ENCODE results near the gene ADAM10. TPM values are rescaled to one million over a fixed set of nuclear protein-coding genes. Genes with fewer than 3 reads are reported as not detected.

ADAM10 gene
- total and polyA plus RNA-seq, 2 donors (not counting 1 experiment from before 2014, with no cell fraction given), result 18.8 to 138 TPM

- H3K4me1 ChIP-seq (ENCODE audit: control insufficient read depth in 2 of 2, insufficient read depth in 2 of 2, low read length in 2 of 2), result no peaks in the 10 kb centered on the region
- no peak overlapping the region for H3K9ac ChIP-seq (ENCODE audit: low read length)
- 100% methylated on average over 1 of the region's 4 CpGs for WGBS (ENCODE audit: insufficient coverage)
- H3K9me3 Mint-ChIP-seq (ENCODE audit: insufficient read depth), result no peaks in the 10 kb centered on the region
- no peaks in the 10 kb centered on the region for H3K9me3 ChIP-seq (ENCODE audit: control extremely low read depth in 1 of 3, control insufficient read depth in 2 of 3, insufficient read depth in 1 of 3, low read length in 2 of 3)
- no peaks in the 10 kb centered on the region for H3K27me3 Mint-ChIP-seq
- POLR2A ChIA-PET, result no interaction called here
- H3K27ac Mint-ChIP-seq, result no peak overlapping the region
- CTCF ChIA-PET, result interaction anchor here (0.7 kb wide), 1 partner anchor 9 kb away, joined by 4 read pairs; no protein-coding TSS in a partner anchor
- no peak overlapping the region for H3K4me3 Mint-ChIP-seq
- H3K79me2 ChIP-seq (ENCODE audit: control insufficient read depth, insufficient read depth, low read length), result peaks cover 78% of the 10 kb centered on the region
- no peak overlapping the region for H3K4me2 ChIP-seq (replicated peaks; ENCODE audit: low read depth, low read length, poor library complexity, severe bottlenecking)
- no peak overlapping the region for H3K27ac ChIP-seq (ENCODE audit: low read length in 2 of 2)
- intact Hi-C loops (cut with micrococcal nuclease), result no loop called here
- H3K4me1 Mint-ChIP-seq, result peaks cover 25% of the 10 kb centered on the region
- TF ChIP-seq CTCF (IDR thresholded peaks at IDR 0.05) (no peak), EZH2 (IDR thresholded peaks at IDR 0.05; ENCODE audit: borderline replicate concordance, insufficient read depth, low read depth, low read length, poor library complexity, severe bottlenecking) (no peak)
- H3K4me3 ChIP-seq (ENCODE audit: control extremely low read depth in 1 of 5, extremely low read depth in 1 of 5, insufficient read depth in 1 of 5, low read depth in 2 of 5, low read length in 4 of 5), result no peak overlapping the region
- ATAC-seq (ENCODE audit: low read depth) (no peak), DNase-seq (no peak)
- H4K20me1 ChIP-seq (ENCODE audit: control insufficient read depth, insufficient read depth, low read length, poor library complexity, severe bottlenecking), result peaks cover 49% of the 10 kb centered on the region
- no peaks in the 10 kb centered on the region for H3K36me3 ChIP-seq (replicated peaks in 1 of 2; ENCODE audit: control extremely low read depth in 1 of 2, control insufficient read depth in 1 of 2, extremely low read depth in 1 of 2, insufficient read depth in 2 of 2, low read length in 1 of 2)
- no peaks in the 10 kb centered on the region for H3K27me3 ChIP-seq (replicated peaks in 1 of 4; ENCODE audit: control extremely low read depth in 1 of 4, control insufficient read depth in 3 of 4, insufficient read depth in 4 of 4, low read length in 3 of 4)
- no peak overlapping the region for H2AFZ ChIP-seq (ENCODE audit: insufficient read depth, low read depth, low read length, poor library complexity, severe bottlenecking)
Observed at GRCh38 chr15:58684751-58685150, 64.8 kb downstream of the ADAM10 start.

DNA sequence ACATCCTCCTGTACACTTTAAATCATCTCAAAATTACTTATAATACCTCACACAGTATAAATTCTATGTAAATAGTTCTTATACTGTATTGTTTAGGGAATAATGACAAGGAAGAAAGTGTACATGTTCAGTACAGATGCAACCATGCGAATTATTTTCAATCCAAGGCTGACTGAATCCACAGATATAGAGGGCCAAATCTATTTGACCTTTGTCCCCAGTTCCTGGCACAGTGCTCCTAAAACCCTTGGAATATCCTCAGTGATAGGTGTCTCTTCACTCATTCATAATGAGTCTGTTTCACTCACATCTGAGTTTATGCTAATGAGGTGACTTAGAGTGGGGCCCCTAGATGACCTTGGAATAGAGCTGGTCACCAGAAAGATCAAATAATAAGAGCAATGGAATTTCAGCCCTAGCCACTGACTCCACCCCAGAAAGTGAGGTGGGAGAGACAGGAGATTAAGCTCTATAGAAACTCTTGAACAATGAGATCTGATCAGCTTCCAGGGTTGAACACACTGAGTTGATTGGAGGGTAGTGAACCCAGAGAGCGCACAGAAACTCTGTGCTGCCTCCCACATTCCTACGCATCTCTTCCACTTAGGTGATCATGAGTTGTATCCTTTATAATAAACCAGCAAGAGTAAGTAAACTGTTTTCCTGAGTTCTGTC is 65.3 kb downstream of the ADAM10 start:
- no peaks in the 10 kb centered on the region for H3K9me3 Mint-ChIP-seq (ENCODE audit: insufficient read depth)

More for the DNA sequence above, 65.3 kb downstream of the ADAM10 start:
- Histone ChIP-seq H4K20me1 (ENCODE audit: control insufficient read depth, insufficient read depth, low read length, poor library complexity, severe bottlenecking) (peaks cover 49% of the 10 kb centered on the region), H3K27ac (ENCODE audit: low read length in 2 of 2) (no peak overlapping the region), H3K27me3 (replicated peaks in 1 of 4; ENCODE audit: control extremely low read depth in 1 of 4, control insufficient read depth in 3 of 4, insufficient read depth in 4 of 4, low read length in 3 of 4) (no peaks in the 10 kb centered on the region), H3K36me3 (replicated peaks in 1 of 2; ENCODE audit: control extremely low read depth in 1 of 2, control insufficient read depth in 1 of 2, extremely low read depth in 1 of 2, insufficient read depth in 2 of 2, low read length in 1 of 2) (no peaks in the 10 kb centered on the region), H3K9ac (ENCODE audit: low read length) (no peak overlapping the region), H3K79me2 (ENCODE audit: control insufficient read depth, insufficient read depth, low read length) (peaks cover 74% of the 10 kb centered on the region), H2AFZ (ENCODE audit: insufficient read depth, low read depth, low read length, poor library complexity, severe bottlenecking) (no peak overlapping the region), H3K4me3 (ENCODE audit: control extremely low read depth in 1 of 5, extremely low read depth in 1 of 5, insufficient read depth in 1 of 5, low read depth in 2 of 5, low read length in 4 of 5) (no peak overlapping the region), H3K4me2 (replicated peaks; ENCODE audit: low read depth, low read length, poor library complexity, severe bottlenecking) (no peak overlapping the region), H3K4me1 (ENCODE audit: control insufficient read depth in 2 of 2, insufficient read depth in 2 of 2, low read length in 2 of 2) (no peaks in the 10 kb centered on the region), H3K9me3 (ENCODE audit: control extremely low read depth in 1 of 3, control insufficient read depth in 2 of 3, insufficient read depth in 1 of 3, low read length in 2 of 3) (no peaks in the 10 kb centered on the region)
- WGBS (ENCODE audit: insufficient coverage), result 100% methylated on average over 1 of the region's 3 CpGs
- ATAC-seq (ENCODE audit: low read depth) (no peak), DNase-seq (no peak)
- POLR2A ChIA-PET, result no interaction called here
- Mint-ChIP-seq H3K27ac (no peak overlapping the region), H3K4me3 (no peak overlapping the region), H3K4me1 (peaks cover 23% of the 10 kb centered on the region), H3K27me3 (no peaks in the 10 kb centered on the region)
- TF ChIP-seq CTCF (IDR thresholded peaks at IDR 0.05) (no peak), EZH2 (IDR thresholded peaks at IDR 0.05; ENCODE audit: borderline replicate concordance, insufficient read depth, low read depth, low read length, poor library complexity, severe bottlenecking) (no peak)
- intact Hi-C loops (cut with micrococcal nuclease), result no loop called here
- CTCF ChIA-PET, result interaction anchor here (0.7 kb wide), 1 partner anchor 9 kb away, joined by 4 read pairs; no protein-coding TSS in a partner anchor
